ENCODE measurements around the gene SCGB1D2.
"Not testable (repeated sequence)": the region's sequence is repeated elsewhere in the genome, so short reads cannot be mapped to it uniquely, and the experiment has no call there.

The SCGB1D2 gene, protein sequence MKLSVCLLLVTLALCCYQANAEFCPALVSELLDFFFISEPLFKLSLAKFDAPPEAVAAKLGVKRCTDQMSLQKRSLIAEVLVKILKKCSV

DNA sequence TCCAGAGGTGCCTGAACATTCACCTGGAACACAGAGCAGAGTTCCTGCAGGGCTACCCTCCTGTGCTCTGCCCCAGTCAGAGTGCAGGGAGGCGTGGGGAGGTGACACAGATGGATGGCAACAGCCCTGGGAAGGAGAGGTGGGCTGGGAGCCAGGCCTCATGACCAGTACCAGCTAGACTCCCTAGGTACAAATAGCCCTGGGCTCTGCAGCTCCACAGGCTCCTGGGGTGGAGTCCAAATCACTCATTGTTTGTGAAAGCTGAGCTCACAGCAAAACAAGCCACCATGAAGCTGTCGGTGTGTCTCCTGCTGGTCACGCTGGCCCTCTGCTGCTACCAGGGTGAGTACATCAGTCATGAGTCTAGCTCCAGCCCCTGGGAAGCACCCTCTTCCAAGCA, at the start of gene SCGB1D2:
SCGB1D2 (plus strand) TSS at position 219 of the 400 bp plus-strand sequence; CDS start at position 288, 69 bp downstream.
- no peak for DNase-seq (ENCODE audit: low spot score)

DNA sequence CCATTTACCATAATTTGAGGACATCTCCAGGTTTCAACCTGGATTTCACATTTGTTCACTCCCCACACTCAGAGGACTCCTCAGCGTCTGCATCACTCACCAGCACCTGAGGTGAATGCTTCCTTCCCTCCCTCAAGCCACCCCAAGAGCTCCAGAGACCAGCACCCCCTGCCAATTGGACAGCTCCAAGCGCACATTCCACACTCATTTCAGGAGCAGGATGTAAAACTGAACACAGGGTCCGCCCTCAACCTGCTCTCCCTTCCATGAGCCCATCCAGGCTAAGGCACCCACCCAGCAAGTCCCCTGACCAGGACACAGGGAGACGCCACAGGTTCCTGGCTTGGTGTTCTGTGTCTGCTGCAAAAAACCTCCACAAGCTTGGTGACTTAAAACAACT, 48.1 kb upstream of the SCGB1D2 start:
- DNase-seq (ENCODE audit: low spot score) = no peak

- DNase-seq (ENCODE audit: low spot score) = not testable (repeated sequence)
These were observed 47.0 kb upstream of the SCGB1D2 start for GRCh38 chr11:62195010-62195409.

DNA sequence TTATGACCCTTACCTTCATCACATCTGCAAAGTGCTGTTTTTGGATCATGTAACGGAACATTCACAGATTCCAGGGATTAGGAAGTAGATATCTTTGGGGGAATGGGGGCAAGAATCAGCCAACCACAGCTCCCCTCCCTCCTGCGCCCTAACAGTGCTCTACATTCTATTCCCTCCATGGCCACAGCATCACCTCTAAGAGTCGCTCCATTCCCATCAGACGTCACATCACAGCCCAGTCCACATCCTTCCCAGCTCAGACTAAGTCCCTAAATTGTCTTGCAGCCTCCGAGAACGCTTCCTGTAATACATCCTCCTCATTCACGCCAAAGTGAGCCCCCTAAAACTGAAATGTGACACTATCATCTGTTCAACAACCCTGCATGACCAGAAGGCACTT, 46.1 kb upstream of the SCGB1D2 start:
- DNase-seq (ENCODE audit: low spot score) = no peak

DNA sequence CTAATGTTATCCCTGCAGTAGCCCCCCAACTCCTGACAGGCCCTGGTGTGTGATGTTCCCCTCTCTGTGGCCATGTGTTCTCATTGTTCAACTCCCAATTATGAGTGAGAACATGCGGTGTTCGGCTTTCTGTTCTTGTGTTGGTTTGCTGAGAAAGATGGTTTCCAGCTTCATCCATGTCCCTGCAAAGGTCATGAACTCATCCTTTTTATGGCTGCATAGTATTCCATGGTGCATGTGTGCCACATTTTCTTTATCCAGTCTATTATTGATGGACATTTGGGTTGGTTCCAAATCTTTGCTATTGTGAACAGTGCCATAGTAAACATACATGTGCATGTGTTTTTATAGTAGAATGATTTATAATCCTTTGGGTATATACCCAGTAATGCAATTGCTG, 44.6 kb upstream of the SCGB1D2 start:
- DNase-seq (ENCODE audit: low spot score) = not testable (repeated sequence)

- DNase-seq (ENCODE audit: low spot score) = no peak
These were observed 40.7 kb upstream of the SCGB1D2 start for GRCh38 chr11:62201376-62201775.

DNA sequence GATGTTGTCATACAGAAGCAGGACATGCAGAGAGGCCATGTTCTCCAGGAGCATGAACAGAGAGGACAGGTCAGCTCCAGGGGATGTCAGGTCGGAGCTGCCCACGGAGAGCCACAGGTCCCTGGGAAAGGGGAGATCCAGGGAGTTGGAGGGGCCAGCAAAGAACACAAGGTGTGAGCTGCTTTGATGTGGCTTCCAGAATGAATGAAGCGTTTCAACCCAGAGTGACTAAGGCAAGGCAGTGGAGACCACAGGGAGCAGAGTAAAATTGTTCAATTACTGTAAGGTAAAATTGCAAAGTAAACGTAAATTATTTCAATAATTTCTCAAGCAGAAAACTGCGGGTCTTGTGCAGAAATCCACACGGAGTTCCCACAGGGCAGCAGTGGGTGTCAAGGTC, 39.1 kb upstream of the SCGB1D2 start:
- no peak for DNase-seq (ENCODE audit: low spot score)

- DNase-seq (ENCODE audit: low spot score) = no peak
These were observed 37.6 kb upstream of the SCGB1D2 start for GRCh38 chr11:62204430-62204829.

DNA sequence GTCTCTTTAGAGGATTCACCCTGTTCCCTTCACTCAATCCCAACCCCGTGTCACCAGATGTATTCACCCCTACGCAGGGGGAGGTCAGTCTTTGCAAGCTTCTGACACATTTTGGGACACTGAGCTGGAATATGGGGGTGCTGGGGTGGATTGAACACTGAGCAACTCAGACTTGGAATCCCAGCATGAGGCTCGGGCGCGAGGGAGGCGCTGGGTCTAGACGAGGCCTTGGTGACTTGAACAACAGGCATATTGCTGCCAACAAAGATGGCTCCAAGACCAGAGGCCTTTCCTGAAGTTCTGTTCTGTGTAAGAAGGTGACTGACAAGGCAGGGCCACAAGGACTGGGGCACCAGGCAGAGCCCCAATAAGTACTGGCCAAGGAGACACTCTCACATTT, 36.6 kb upstream of the SCGB1D2 start:
- DNase-seq (ENCODE audit: low spot score) = no peak

DNA sequence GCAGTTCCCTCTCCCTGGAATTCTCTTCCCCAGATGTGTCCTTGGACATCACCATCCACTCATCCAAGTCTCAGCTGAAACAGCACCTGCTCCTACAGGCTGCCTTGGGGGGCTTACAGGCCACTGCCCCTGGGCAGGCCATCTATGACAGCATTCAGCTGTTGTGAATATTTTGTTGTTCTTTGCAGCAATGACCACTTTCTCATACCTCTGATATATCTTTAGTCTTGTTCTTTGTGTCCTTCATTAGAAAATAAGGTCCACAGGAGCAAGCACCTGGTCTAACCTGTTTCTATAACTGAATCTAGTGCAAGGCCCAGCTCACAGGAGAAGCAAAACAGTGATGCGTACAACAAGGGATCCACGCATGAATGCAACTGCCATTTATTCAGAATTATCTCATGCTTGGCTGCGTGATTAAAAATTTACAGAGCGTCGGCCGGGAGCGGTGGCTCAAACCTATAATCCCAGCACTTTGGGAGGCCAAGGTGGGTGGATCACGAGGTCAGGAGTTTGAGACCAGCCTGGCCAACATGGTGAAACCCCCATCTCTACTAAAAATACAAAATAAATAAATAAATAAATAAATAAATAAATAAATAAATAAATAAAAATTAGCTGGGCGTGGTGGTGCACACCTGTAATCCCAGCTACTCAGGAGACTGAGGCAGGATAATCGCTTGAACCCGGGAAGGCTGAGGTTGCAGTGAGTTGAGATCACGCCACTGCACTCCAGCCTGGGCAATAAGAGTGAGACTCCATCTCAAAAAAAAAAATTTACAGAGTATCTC, 35.6 kb upstream of the SCGB1D2 start:
- not testable (repeated sequence) for DNase-seq (ENCODE audit: low spot score)

GRCh38 chr11:62208785-62209144, 33.3 kb upstream of the SCGB1D2 start:
- no peak for DNase-seq (ENCODE audit: low spot score)

DNA sequence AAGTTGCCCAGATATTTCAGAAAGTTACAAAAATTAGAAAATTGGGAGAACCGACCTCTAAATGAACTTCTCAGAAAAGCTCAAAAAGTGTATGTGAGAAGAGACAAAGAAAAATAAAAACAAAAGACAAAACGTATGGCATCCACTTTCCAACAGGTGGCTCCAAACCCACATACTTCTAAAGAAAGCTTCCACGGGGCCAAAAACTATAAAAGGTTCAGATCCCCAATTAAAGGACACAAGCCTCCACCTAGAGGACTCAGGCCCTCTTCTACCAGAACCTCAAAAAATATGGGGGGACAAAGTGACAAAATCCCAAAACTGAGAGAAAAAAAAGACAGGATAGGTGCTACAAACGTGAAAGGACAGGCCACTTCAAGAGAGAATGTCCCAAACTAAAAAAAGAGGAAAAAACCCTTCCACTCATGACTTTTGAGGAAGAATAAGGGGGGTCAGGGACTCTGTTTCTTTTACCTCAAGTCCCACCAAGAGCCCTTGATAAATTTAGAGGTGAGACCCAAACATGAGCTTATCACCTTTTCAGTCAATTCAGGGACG, 24.8 kb upstream of the SCGB1D2 start:
- DNase-seq (ENCODE audit: low spot score) = peak; percentile 12

DNA sequence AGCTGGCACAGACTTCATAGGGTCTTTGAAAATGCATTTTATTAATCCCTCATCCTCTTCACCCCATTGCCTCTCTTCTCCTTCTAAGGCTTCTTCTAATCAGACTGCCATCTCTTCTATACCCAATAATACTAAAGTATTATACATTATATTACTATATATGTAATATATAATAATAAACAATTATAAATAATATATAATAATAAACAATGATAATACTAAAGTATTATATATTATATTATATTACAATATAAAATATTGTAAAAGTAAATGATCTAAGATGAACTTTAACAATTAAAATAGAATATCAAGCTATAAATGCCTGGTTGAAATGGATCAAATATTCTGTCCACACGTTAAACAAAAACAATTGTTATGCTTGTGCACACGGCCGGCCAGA, 20.5 kb upstream of the SCGB1D2 start:
- DNase-seq (ENCODE audit: low spot score) = no peak

GRCh38 chr11:62223095-62223494, 18.9 kb upstream of the SCGB1D2 start:
- no peak for DNase-seq (ENCODE audit: low spot score)

DNA sequence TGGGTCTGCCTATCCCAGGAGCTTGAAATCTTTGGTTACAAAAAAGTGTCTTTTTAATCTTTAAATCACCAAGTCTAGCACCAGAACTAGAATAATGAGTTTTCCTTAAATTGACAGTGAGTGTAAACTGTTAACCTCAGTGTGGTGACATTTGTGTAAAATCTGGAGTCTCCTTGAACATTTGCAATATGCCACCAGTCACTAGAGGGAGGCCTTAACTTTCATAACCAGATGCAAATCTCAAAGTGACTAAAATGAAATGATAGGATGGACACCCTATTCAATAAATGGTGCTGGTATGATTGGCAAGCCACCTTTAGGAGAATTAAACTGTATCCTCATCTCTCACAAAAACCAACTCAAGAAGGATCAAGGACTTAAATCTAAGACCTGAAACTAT, 8.3 kb upstream of the SCGB1D2 start:
- no peak for DNase-seq (ENCODE audit: low spot score)

GRCh38 chr11:62236187-62236586, 5.9 kb upstream of the SCGB1D2 start:
- DNase-seq (ENCODE audit: low spot score) = no peak

- no peak for DNase-seq (ENCODE audit: low spot score)
These were observed 4.5 kb upstream of the SCGB1D2 start for GRCh38 chr11:62237499-62237898.

- DNase-seq (ENCODE audit: low spot score) = no peak
These were observed 3.9 kb upstream of the SCGB1D2 start for GRCh38 chr11:62238151-62238550.

- no peak for DNase-seq (ENCODE audit: low spot score)
These were observed 944 bp upstream of the SCGB1D2 start for GRCh38 chr11:62241095-62241494.

GRCh38 chr11:62245271-62245753, 3.3 kb downstream of the SCGB1D2 start:
- peak; percentile 14 for DNase-seq (ENCODE audit: low spot score)

GRCh38 chr11:62251698-62252097, 9.7 kb downstream of the SCGB1D2 start:
- DNase-seq (ENCODE audit: low spot score) = no peak

- DNase-seq (ENCODE audit: low spot score) = no peak
These were observed 12.0 kb downstream of the SCGB1D2 start for GRCh38 chr11:62253999-62254542.

GRCh38 chr11:62256281-62256680, 14.2 kb downstream of the SCGB1D2 start:
- no peak for DNase-seq (ENCODE audit: low spot score)

Measured in AG08395 (cell line).